Measurements from ENCODE around the gene RNF222.
"Not testable (repeated sequence)": the region's sequence is repeated elsewhere in the genome, so short reads cannot be mapped to it uniquely, and the experiment has no call there.

RNF222 gene

GRCh38 chr17:8413328-8413727 is 15.7 kb upstream of the RNF222 start:
- in situ Hi-C loops (cut with MboI; ENCODE audit: low sequenced_read_pairs): no loop called here

- in situ Hi-C loops (cut with MboI; ENCODE audit: low sequenced_read_pairs): no loop called here
Observed at GRCh38 chr17:8412089-8412488, 14.5 kb upstream of the RNF222 start.

- in situ Hi-C loops (cut with MboI; ENCODE audit: low sequenced_read_pairs): no loop called here
Observed at GRCh38 chr17:8410883-8411238, 13.2 kb upstream of the RNF222 start.

GRCh38 chr17:8409966-8410882 is 12.6 kb upstream of the RNF222 start:
- in situ Hi-C loops (cut with MboI; ENCODE audit: low sequenced_read_pairs): no loop called here

- in situ Hi-C loops (cut with MboI; ENCODE audit: low sequenced_read_pairs): no loop called here
Observed at GRCh38 chr17:8408371-8408770, 10.7 kb upstream of the RNF222 start.

- in situ Hi-C loops (cut with MboI; ENCODE audit: low sequenced_read_pairs): no loop called here
Observed at GRCh38 chr17:8406174-8406573, 8.5 kb upstream of the RNF222 start.

- in situ Hi-C loops (cut with MboI; ENCODE audit: low sequenced_read_pairs): no loop called here
Observed at GRCh38 chr17:8405499-8406016, 7.9 kb upstream of the RNF222 start.

- in situ Hi-C loops (cut with MboI; ENCODE audit: low sequenced_read_pairs): no loop called here
Observed at GRCh38 chr17:8402921-8403536, 5.4 kb upstream of the RNF222 start.

GRCh38 chr17:8401107-8401506 is 3.5 kb upstream of the RNF222 start:
- in situ Hi-C loops (cut with MboI; ENCODE audit: low sequenced_read_pairs): no loop called here

- in situ Hi-C loops (cut with MboI; ENCODE audit: low sequenced_read_pairs): no loop called here
Observed at GRCh38 chr17:8398980-8399379, 1.4 kb upstream of the RNF222 start.

- in situ Hi-C loops (cut with MboI; ENCODE audit: low sequenced_read_pairs): not testable (repeated sequence)
Observed at GRCh38 chr17:8394497-8394896, 3.1 kb downstream of the RNF222 start.

GRCh38 chr17:8393470-8394231 is 4.0 kb downstream of the RNF222 start:
- in situ Hi-C loops (cut with MboI; ENCODE audit: low sequenced_read_pairs): no loop called here

- in situ Hi-C loops (cut with MboI; ENCODE audit: low sequenced_read_pairs): no loop called here
Observed at GRCh38 chr17:8392674-8393469, 4.8 kb downstream of the RNF222 start.

- in situ Hi-C loops (cut with MboI; ENCODE audit: low sequenced_read_pairs): no loop called here
Observed at GRCh38 chr17:8392274-8392673, 5.4 kb downstream of the RNF222 start.

- in situ Hi-C loops (cut with MboI; ENCODE audit: low sequenced_read_pairs): no loop called here
Observed at GRCh38 chr17:8391711-8392110, 5.9 kb downstream of the RNF222 start.

GRCh38 chr17:8387914-8388651 is 9.5 kb downstream of the RNF222 start:
- in situ Hi-C loops (cut with MboI; ENCODE audit: low sequenced_read_pairs): no loop called here

- in situ Hi-C loops (cut with MboI; ENCODE audit: low sequenced_read_pairs): no loop called here
Observed at GRCh38 chr17:8386841-8387240, 10.8 kb downstream of the RNF222 start.

GRCh38 chr17:8384801-8385378 is 12.7 kb downstream of the RNF222 start:
- in situ Hi-C loops (cut with MboI; ENCODE audit: low sequenced_read_pairs): no loop called here

- in situ Hi-C loops (cut with MboI; ENCODE audit: low sequenced_read_pairs): no loop called here
Observed at GRCh38 chr17:8383143-8383822, 14.3 kb downstream of the RNF222 start, which contains the start of gene RPL26. RPL26 (minus strand) TSS chr17:8383193; CDS start chr17:8382310, 883 bp downstream.
